GM12878 (cell line): ENCODE measurements around the gene ZNF282. TPM values are rescaled to one million over a fixed set of nuclear protein-coding genes. Genes with fewer than 3 reads are reported as not detected.
"Not testable (repeated sequence)": the region's sequence is repeated elsewhere in the genome, so short reads cannot be mapped to it uniquely, and the experiment has no call there.

Experiments
- ATAC-seq: fragments of 200-7000 bp; cut with Tn5 transposase; 3 replicates; pipeline ENCODE4 v1.9.1; 2020; ENCODE audit warnings: mild to moderate bottlenecking, moderate library complexity
- BruUV-seq: library from RNA; stranded (reverse); fragments of 400-500 nt; replicated peaks from 2 replicates; lab custom pipeline; 2021; lab: Mats Ljungman, UMichigan
- CTCF ChIA-PET: fragments of 300-600 bp; sonication (Branson Sonifier 250); formaldehyde crosslinking; extraction: SDS; loops from one replicate; lab custom pipeline; 2021; ENCODE audit warnings: inconsistent platforms; lab: Yijun Ruan, JAX
- POLR2A ChIA-PET: fragments of 350-600 bp; formaldehyde crosslinking; extraction: SDS; loops from one replicate; lab custom pipeline; 2021; ENCODE audit warnings: inconsistent platforms; lab: Charles Lee
- RAD21 ChIA-PET: fragments of 300-600 bp; sonication (Branson Sonifier 250); formaldehyde crosslinking; loops from one replicate; lab custom pipeline; 2023; ENCODE audit warnings: antibody characterized with exemption; ENCODE audit not compliant: unreplicated experiment; lab: Charles Lee
- SMC1A ChIA-PET: fragments of 300-600 bp; sonication (Branson Sonifier 250); formaldehyde crosslinking; loops from one replicate; lab custom pipeline; 2023; ENCODE audit not compliant: unreplicated experiment, uncharacterized antibody; lab: Charles Lee
- DNase-seq: peaks from one replicate; pipeline ENCODE4 v3.0.0-alpha.2; 2011; ENCODE audit warnings: low read depth, low spot score
- FAIRE-seq: peaks from 3 replicates; lab custom pipeline; 2011; peaks lifted over from hg19 to GRCh38; lab: Jason Lieb, UNC
- H2AFZ ChIP-seq: 2 replicates; pipeline ENCODE4 v1.6.0; 2011; ENCODE audit warnings: low read depth, low read length, control low read depth; ENCODE audit not compliant: control insufficient read depth
- H3K27ac ChIP-seq: 2 replicates; pipeline ENCODE4 v1.5.1; 2011; ENCODE audit warnings: control low read depth; ENCODE audit not compliant: control insufficient read depth, insufficient read depth
- H3K27me3 ChIP-seq, 2 experiments: replicated peaks in 1 of 2; 2 replicates each; pipeline versions ENCODE4 v1.6.0 to v1.6.1; 2011; ENCODE audit warnings: low read length in 1 of 2; ENCODE audit not compliant: control insufficient read depth in 2 of 2, insufficient read depth in 2 of 2
- H3K36me3 ChIP-seq, 2 experiments: 2 replicates each; pipeline ENCODE4 v1.5.1; 2011; ENCODE audit warnings: low read length in 1 of 2; ENCODE audit not compliant: control insufficient read depth in 2 of 2, insufficient read depth in 2 of 2
- H3K4me1 ChIP-seq: 2 replicates; pipeline ENCODE4 v1.6.1; 2011; ENCODE audit warnings: mild to moderate bottlenecking, low read length, moderate library complexity, mixed read lengths; ENCODE audit not compliant: control insufficient read depth, insufficient read depth
- H3K4me2 ChIP-seq: 2 replicates; pipeline ENCODE4 v1.6.0; 2011; ENCODE audit warnings: control low read depth; ENCODE audit not compliant: control insufficient read depth, insufficient read depth
- H3K4me3 ChIP-seq: fragments of 200-600 bp; sonication (generic); 2 replicates; pipeline ENCODE4 v1.5.1; 2016
- H3K79me2 ChIP-seq: 2 replicates; pipeline ENCODE4 v1.6.0; 2011; ENCODE audit warnings: low read length; ENCODE audit not compliant: control insufficient read depth, insufficient read depth
- H3K9ac ChIP-seq: 2 replicates; pipeline ENCODE4 v1.8.0; 2011; ENCODE audit warnings: low read length, control low read depth, mixed read lengths; ENCODE audit not compliant: control insufficient read depth, insufficient read depth
- H3K9me3 ChIP-seq: replicated peaks from 3 replicates; pipeline ENCODE4 v1.5.1; 2011; ENCODE audit warnings: mild to moderate bottlenecking, low read length; ENCODE audit not compliant: control insufficient read depth, insufficient read depth
- H4K20me1 ChIP-seq: 2 replicates; pipeline ENCODE4 v1.6.0; 2011; ENCODE audit not compliant: control insufficient read depth, insufficient read depth
- ASH2L ChIP-seq: fragments of 300-600, 200-600 bp; sonication (generic); IDR thresholded peaks from 2 replicates; pipeline ENCODE4 v1.6.1; 2017; ENCODE audit warnings: low read depth, mild to moderate bottlenecking, borderline replicate concordance
- HDAC6 ChIP-seq: fragments of 200-600 bp; sonication (generic); IDR thresholded peaks from one replicate; pipeline ENCODE4 v1.8.0; 2017; ENCODE audit warnings: antibody characterized with exemption; ENCODE audit not compliant: unreplicated experiment
- NR2F1 ChIP-seq: fragments of 450-650 bp; conservative IDR thresholded peaks from 2 replicates; pipeline ENCODE4 v1.6.1; 2017; ENCODE audit warnings: mild to moderate bottlenecking
- RUNX3 ChIP-seq: IDR thresholded peaks from 2 replicates; pipeline ENCODE4 v1.6.1; 2012; ENCODE audit warnings: low read length, inconsistent platforms
- YBX1 ChIP-seq: fragments of 450-650 bp; IDR thresholded peaks from 2 replicates; pipeline ENCODE4 v1.6.1; 2016; ENCODE audit warnings: antibody characterized with exemption
- WGBS: methylation state at CpG from one replicate; pipeline ENCODE4 v1.1.6; 2016; ENCODE audit warnings: low lambda C conversion rate; ENCODE audit not compliant: insufficient replicate concordance, insufficient coverage; ENCODE audit errors: missing lambda C conversion rate; 5-methylcytosine and 5-hydroxymethylcytosine counted together
- in situ Hi-C: fragments of 300-500 bp; cut with MboI; formaldehyde crosslinking; loops from 9 replicates; pipeline ENCODE4 v1.14.3; 2018; ENCODE audit warnings: mixed read lengths
- intact Hi-C: fragments of 100-400 bp; cut with micrococcal nuclease; formaldehyde crosslinking; loops from one replicate; pipeline ENCODE4 v1.14.2; 2022; ENCODE audit not compliant: unreplicated experiment
- polyA plus RNA-seq, 11 experiments: library from polyadenylated mRNA; depleted of rRNA in 4 of 11; unstranded in 6 of 11; stranded (reverse) in 5 of 11; fragments of >200 nt; fragmentation: Nextera tagmentation in 4 of 11; fragmentation: Illumina TruSeq in 1 of 11; extraction: Ambion mirVana in 4 of 11; extraction: Trizol in 1 of 11; gene quantifications; 1 replicate in 1 of 11; 2 replicates in 10 of 11; pipeline versions ENCODE4 v1.2.1 to v1.2.3, GENCODE V29; 2011 to 2016; ENCODE audit warnings: inconsistent platforms in 2 of 11, missing spikeins in 2 of 11, low read depth in 1 of 11
- total RNA-seq, 4 experiments: library from RNA; depleted of rRNA in 3 of 4; stranded (reverse); fragments of >200 nt in 3 of 4; fragmentation: Illumina TruSeq in 1 of 4; extraction: Trizol in 1 of 4; gene quantifications; 2 replicates each; pipeline versions ENCODE4 v1.2.1 to v1.2.3, GENCODE V29; 2013 to 2021
- TF ChIP-seq, protein P1 (sequence below): IDR thresholded peaks from 2 replicates; pipeline ENCODE4 v1.6.1; 2011; ENCODE audit warnings: low read depth, low read length, improper control_type of control experiment, borderline replicate concordance
- TF ChIP-seq, protein P2 (sequence below): IDR thresholded peaks from 2 replicates; pipeline ENCODE4 v1.6.1; 2011; ENCODE audit warnings: mild to moderate bottlenecking, low read depth, low read length, moderate library complexity; ENCODE audit not compliant: insufficient replicate concordance

Gene ZNF282
- total and polyA plus RNA-seq, 10 of the 15 experiments (the other 5 are each of a cell fraction or from before 2014, with no cell fraction given), result 0.35 to 28.4 (median 8.1) TPM

DNA sequence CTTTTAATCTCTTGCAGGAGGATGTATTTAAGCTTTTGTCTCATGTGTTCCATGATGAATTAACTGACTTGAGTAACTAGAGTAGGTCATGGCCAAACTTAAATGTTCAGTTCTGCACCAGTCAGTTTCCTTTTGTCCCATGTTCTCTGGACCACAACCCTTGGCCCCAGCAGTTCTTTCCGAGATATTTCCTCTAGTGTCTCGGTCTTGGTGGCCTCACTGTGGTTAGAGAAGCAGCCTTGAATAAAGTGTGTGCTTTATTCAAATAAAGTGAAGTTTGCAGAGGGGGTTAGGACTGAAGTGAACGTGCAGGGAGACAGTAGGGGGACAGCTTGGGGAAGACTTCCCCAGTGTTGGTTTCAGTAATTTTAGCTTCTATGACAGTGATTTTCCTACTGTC lies 53.4 kb downstream of the ZNF282 start:
- peak overlapping the region; percentile 34 for H3K4me2 ChIP-seq
- no peaks in the 10 kb centered on the region; the same call in 2 of the 3 replicates for H3K9me3 ChIP-seq
- 43% methylated on average over 3 of the region's 3 CpGs for WGBS
- TF ChIP-seq HDAC6 (no peak), ASH2L (no peak), RUNX3 (peak; percentile 67), YBX1 (no peak), NR2F1 (no peak)
- TF ChIP-seq, protein P1, sequence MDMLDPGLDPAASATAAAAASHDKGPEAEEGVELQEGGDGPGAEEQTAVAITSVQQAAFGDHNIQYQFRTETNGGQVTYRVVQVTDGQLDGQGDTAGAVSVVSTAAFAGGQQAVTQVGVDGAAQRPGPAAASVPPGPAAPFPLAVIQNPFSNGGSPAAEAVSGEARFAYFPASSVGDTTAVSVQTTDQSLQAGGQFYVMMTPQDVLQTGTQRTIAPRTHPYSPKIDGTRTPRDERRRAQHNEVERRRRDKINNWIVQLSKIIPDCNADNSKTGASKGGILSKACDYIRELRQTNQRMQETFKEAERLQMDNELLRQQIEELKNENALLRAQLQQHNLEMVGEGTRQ, result no peak
- TF ChIP-seq, protein P2, sequence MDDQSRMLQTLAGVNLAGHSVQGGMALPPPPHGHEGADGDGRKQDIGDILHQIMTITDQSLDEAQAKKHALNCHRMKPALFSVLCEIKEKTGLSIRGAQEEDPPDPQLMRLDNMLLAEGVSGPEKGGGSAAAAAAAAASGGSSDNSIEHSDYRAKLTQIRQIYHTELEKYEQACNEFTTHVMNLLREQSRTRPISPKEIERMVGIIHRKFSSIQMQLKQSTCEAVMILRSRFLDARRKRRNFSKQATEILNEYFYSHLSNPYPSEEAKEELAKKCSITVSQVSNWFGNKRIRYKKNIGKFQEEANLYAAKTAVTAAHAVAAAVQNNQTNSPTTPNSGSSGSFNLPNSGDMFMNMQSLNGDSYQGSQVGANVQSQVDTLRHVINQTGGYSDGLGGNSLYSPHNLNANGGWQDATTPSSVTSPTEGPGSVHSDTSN, result no peak
- H3K27ac ChIP-seq, result 0 out of 2 replicates have a peak overlapping the region, but pooled peaks have one; percentile 10
- FAIRE-seq (no peak), DNase-seq (no peak), ATAC-seq (peak; percentile 32; the same call in 2 of the 3 replicates)
- ChIA-PET RAD21 (interaction anchor here (0.9 kb wide), 1 partner anchor 8 kb away, joined by 3 read pairs; no protein-coding TSS in a partner anchor), CTCF (interaction anchor here (1.2 to 2.0 kb wide), 3 partner anchors 12 to 14 kb away, joined by 3 to 13 read pairs (median 4); partner anchors contain the start of gene ZNF783), POLR2A (no interaction called here), SMC1A (interaction anchor here (1.2 kb wide), 1 partner anchor 10 kb away, joined by 3 read pairs; no protein-coding TSS in a partner anchor)
- BruUV-seq, result no TSS peak
- H3K27me3 ChIP-seq, result no peaks in the 10 kb centered on the region
- 0 out of 2 replicates have a peak overlapping the region, but pooled peaks have one; percentile 3 for H3K4me3 ChIP-seq
- intact Hi-C loops (no loop called here), in situ Hi-C loops (no loop called here)
- H3K4me1 ChIP-seq, result peaks cover 13% of the 10 kb centered on the region
- no peak overlapping the region for H2AFZ ChIP-seq
- H3K79me2 ChIP-seq, result peaks cover 12% of the 10 kb centered on the region
- H3K9ac ChIP-seq, result no peak overlapping the region
- H4K20me1 ChIP-seq, result no peaks in the 10 kb centered on the region
- H3K36me3 ChIP-seq, result peaks cover 9 to 10% of the 10 kb centered on the region in 2 experiments

- H3K27ac ChIP-seq, in situ Hi-C loops, intact Hi-C loops, ATAC-seq, H3K9me3 ChIP-seq, BruUV-seq, H2AFZ ChIP-seq, DNase-seq, H3K9ac ChIP-seq, FAIRE-seq, H4K20me1 ChIP-seq, H3K27me3 ChIP-seq, H3K4me3 ChIP-seq, H3K4me2 ChIP-seq: not testable (repeated sequence)
- H3K36me3 ChIP-seq, result peaks cover 11 to 16% of the 10 kb centered on the region in 2 experiments
- SMC1A ChIA-PET, result interaction anchor here (1.2 kb wide), 1 partner anchor 9 kb away, joined by 3 read pairs; no protein-coding TSS in a partner anchor
- 97% methylated on average over 18 of the region's 18 CpGs for WGBS
- POLR2A ChIA-PET, result interaction anchor here (0.6 kb wide), 1 partner anchor 11 kb away, joined by 3 read pairs; no protein-coding TSS in a partner anchor
- RAD21 ChIA-PET, result interaction anchor here (0.8 to 1.2 kb wide), 2 partner anchors 8 to 12 kb away, joined by 3 read pairs; partner anchors contain the start of gene ZNF783
- H3K4me1 ChIP-seq, result peaks cover 13% of the 10 kb centered on the region
- peaks cover 12% of the 10 kb centered on the region for H3K79me2 ChIP-seq
- CTCF ChIA-PET, result interaction anchor here (0.6 to 2.0 kb wide), 2 partner anchors 11 to 36 kb away, joined by 3 to 13 read pairs; partner anchors contain the start of gene ZNF783
These were observed 54.8 kb downstream of the ZNF282 start for GRCh38 chr7:149250151-149250550.
